ENCODE results near the gene TMEM101.

GRCh38 chr17:43988301-43988700, 26.5 kb downstream of the TMEM101 start:
- TF ChIP-seq CTCF (IDR thresholded peaks at IDR 0.05) = no peak
- no peak for TF ChIP-seq CHD2 (IDR thresholded peaks at IDR 0.05; ENCODE audit: low read length, partially characterized antibody)
- TF ChIP-seq FOXM1 (IDR thresholded peaks at IDR 0.05; ENCODE audit: low read depth) = no peak
- no peak for TF ChIP-seq TEAD4 (IDR thresholded peaks at IDR 0.05; ENCODE audit: borderline replicate concordance, insufficient read depth)
- no peak for TF ChIP-seq USF2 (IDR thresholded peaks at IDR 0.05; ENCODE audit: borderline replicate concordance, low read depth, low read length)
- no peak for TF ChIP-seq EZH2phosphoT487 (IDR thresholded peaks at IDR 0.05; ENCODE audit: borderline replicate concordance, low read depth)
- TF ChIP-seq RFX5 (IDR thresholded peaks at IDR 0.05; ENCODE audit: low read length) = no peak
- TF ChIP-seq MXI1 (IDR thresholded peaks at IDR 0.05; ENCODE audit: low read depth, low read length) = no peak

All from SK-N-SH (cell line).